ENCODE measurements around the gene UTY. TPM values are rescaled to one million over a fixed set of nuclear protein-coding genes. Genes with fewer than 3 reads are reported as not detected.

The UTY gene
- total RNA-seq, 1 donor from 2014 or later: 6.4 TPM

GRCh38 chrY:13345549-13345948 lies 134.3 kb downstream of the UTY start:
- TF ChIP-seq CTCF (conservative IDR thresholded peaks at IDR 0.05; ENCODE audit: low read depth, low read length): no peak
- no peak overlapping the region for H3K4me3 ChIP-seq (ENCODE audit: low read depth, low read length)
- no peak for DNase-seq (ENCODE audit: low read depth)

GRCh38 chrY:13343307-13343946 lies 136.4 kb downstream of the UTY start:
- peak; percentile 56 for TF ChIP-seq CTCF (conservative IDR thresholded peaks at IDR 0.05; ENCODE audit: low read depth, low read length)
- DNase-seq (ENCODE audit: low read depth): no peak
- H3K4me3 ChIP-seq (ENCODE audit: low read depth, low read length): no peak overlapping the region

- no peak for TF ChIP-seq CTCF (conservative IDR thresholded peaks at IDR 0.05; ENCODE audit: low read depth, low read length)
- no peak for DNase-seq (ENCODE audit: low read depth)
- no peak overlapping the region for H3K4me3 ChIP-seq (ENCODE audit: low read depth, low read length)
These were observed 139.9 kb downstream of the UTY start for GRCh38 chrY:13339939-13340338.

GRCh38 chrY:13339381-13339780 lies 140.5 kb downstream of the UTY start:
- DNase-seq (ENCODE audit: low read depth): no peak
- no peak for TF ChIP-seq CTCF (conservative IDR thresholded peaks at IDR 0.05; ENCODE audit: low read depth, low read length)

GRCh38 chrY:13338711-13339110 lies 141.1 kb downstream of the UTY start:
- TF ChIP-seq CTCF (conservative IDR thresholded peaks at IDR 0.05; ENCODE audit: low read depth, low read length): no peak
- no peak for DNase-seq (ENCODE audit: low read depth)
- H3K4me3 ChIP-seq (ENCODE audit: low read depth, low read length): no peak overlapping the region

More at GRCh38 chrY:13339381-13339780, 140.5 kb downstream of the UTY start:
- no peak overlapping the region for H3K4me3 ChIP-seq (ENCODE audit: low read depth, low read length)

- no peak for DNase-seq (ENCODE audit: low read depth)
- no peak for TF ChIP-seq CTCF (conservative IDR thresholded peaks at IDR 0.05; ENCODE audit: low read depth, low read length)
- no peak overlapping the region for H3K4me3 ChIP-seq (ENCODE audit: low read depth, low read length)
These were observed 141.9 kb downstream of the UTY start for GRCh38 chrY:13337934-13338333.

- no peak for TF ChIP-seq CTCF (conservative IDR thresholded peaks at IDR 0.05; ENCODE audit: low read depth, low read length)
- H3K4me3 ChIP-seq (ENCODE audit: low read depth, low read length): no peak overlapping the region
- DNase-seq (ENCODE audit: low read depth): no peak
These were observed 146.0 kb downstream of the UTY start for GRCh38 chrY:13333791-13334190.
